ENCODE data around the gene RET.

DNA sequence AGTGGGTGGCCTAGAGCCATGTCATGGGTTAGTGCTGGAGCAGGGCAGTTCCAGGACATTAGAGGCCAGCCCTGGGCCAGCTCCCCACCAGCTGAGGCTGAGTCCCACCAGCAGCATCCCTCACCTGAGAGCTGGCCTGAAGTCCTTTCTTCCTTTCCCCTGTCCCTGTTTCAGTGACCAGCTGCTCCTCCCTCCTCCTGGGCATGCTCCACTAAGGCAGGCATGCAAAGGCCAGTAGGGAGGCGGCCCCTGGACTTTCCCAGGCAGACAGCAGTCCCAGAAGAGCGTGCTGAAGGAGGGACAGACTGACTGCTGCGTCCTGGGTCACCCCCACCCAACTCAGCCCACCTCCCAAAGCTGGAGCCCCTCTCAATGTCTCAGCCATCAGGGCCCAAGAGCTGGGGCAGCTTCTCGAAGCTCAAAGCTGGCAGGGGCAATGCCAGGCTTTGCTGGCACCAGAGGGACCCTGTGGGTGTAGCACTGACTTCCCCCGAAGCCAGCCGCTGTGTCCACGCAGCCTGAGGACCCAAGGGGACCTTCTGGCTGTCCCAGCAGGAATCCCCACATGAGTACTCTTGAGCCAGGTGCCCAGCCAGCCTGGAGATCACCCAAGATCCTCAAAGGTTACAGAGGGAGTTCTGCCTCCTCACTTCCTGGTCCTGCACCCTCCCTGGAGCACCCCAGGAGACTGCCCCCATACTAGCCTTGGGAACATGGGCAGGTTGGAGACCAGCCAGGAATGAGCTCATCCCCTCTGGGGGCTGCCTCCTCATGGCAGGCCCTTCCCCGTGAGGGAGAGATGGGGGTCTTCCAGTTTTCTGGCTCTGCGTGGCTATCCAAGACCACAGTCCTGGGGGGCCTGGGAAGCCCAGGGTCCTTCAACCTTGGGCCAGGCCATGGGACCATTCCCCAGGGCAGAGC lies 35.2 kb upstream of the RET start:
- TF ChIP-seq, protein P1, sequence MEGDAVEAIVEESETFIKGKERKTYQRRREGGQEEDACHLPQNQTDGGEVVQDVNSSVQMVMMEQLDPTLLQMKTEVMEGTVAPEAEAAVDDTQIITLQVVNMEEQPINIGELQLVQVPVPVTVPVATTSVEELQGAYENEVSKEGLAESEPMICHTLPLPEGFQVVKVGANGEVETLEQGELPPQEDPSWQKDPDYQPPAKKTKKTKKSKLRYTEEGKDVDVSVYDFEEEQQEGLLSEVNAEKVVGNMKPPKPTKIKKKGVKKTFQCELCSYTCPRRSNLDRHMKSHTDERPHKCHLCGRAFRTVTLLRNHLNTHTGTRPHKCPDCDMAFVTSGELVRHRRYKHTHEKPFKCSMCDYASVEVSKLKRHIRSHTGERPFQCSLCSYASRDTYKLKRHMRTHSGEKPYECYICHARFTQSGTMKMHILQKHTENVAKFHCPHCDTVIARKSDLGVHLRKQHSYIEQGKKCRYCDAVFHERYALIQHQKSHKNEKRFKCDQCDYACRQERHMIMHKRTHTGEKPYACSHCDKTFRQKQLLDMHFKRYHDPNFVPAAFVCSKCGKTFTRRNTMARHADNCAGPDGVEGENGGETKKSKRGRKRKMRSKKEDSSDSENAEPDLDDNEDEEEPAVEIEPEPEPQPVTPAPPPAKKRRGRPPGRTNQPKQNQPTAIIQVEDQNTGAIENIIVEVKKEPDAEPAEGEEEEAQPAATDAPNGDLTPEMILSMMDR (IDR thresholded peaks at IDR 0.05), result no peak
- TF ChIP-seq POLR2A (IDR thresholded peaks at IDR 0.05) (no peak), EP300 (IDR thresholded peaks at IDR 0.05) (no peak), POLR2AphosphoS5 (IDR thresholded peaks at IDR 0.05) (no peak)
